GM12874 (cell line): Measurements from ENCODE around the gene HARS2.

Source experiments
- TF ChIP-seq, protein P1 (sequence below): IDR thresholded peaks from 2 replicates; pipeline ENCODE4 v1.5.1; 2011; ENCODE audit warnings: low read depth, mild to moderate bottlenecking, control low read depth, low read length, moderate library complexity; ENCODE audit not compliant: insufficient read depth

Gene HARS2

DNA sequence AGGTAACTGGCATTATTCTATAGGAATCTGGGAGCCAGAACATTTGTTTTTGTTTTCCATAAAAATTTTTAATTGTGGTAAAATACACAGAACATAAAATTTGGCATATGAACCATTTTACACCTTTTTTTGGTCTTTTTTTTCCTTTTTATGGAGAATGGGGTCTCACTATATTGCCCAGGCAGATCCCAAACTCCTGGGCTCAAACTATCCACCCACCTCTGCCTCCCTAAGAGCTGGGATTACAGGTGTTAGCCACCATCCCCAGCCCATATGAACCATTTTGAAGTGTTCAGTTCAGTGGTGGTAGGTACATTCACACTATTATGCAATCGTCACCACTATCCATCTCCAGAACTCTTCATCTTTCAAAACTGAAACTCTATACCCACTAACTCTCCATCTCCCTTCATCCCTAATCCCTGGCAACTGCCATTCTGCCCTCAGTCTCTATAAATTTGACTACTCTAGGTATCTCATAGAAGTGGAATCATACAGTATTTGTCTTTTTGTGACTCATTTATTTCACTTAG, 22.4 kb downstream of the HARS2 start:
- TF ChIP-seq, protein P1, sequence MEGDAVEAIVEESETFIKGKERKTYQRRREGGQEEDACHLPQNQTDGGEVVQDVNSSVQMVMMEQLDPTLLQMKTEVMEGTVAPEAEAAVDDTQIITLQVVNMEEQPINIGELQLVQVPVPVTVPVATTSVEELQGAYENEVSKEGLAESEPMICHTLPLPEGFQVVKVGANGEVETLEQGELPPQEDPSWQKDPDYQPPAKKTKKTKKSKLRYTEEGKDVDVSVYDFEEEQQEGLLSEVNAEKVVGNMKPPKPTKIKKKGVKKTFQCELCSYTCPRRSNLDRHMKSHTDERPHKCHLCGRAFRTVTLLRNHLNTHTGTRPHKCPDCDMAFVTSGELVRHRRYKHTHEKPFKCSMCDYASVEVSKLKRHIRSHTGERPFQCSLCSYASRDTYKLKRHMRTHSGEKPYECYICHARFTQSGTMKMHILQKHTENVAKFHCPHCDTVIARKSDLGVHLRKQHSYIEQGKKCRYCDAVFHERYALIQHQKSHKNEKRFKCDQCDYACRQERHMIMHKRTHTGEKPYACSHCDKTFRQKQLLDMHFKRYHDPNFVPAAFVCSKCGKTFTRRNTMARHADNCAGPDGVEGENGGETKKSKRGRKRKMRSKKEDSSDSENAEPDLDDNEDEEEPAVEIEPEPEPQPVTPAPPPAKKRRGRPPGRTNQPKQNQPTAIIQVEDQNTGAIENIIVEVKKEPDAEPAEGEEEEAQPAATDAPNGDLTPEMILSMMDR = no peak

DNA sequence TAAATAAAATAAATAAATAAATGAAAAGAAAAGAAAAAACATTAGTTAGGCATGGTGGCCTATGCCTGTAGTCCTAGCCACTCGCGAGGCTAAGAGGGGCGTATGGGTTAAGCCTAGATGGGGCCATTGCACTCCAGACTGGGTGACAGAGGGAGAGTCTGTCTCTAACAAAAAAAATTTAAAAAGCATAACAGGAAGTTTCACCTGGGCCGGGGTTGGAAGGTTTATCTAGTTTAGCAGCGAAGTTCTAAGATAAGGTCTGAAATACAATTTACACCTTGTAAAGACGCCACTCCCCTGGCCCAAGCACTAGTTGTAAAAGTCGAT, 27.0 kb downstream of the HARS2 start:
- TF ChIP-seq, protein P1 = no peak

DNA sequence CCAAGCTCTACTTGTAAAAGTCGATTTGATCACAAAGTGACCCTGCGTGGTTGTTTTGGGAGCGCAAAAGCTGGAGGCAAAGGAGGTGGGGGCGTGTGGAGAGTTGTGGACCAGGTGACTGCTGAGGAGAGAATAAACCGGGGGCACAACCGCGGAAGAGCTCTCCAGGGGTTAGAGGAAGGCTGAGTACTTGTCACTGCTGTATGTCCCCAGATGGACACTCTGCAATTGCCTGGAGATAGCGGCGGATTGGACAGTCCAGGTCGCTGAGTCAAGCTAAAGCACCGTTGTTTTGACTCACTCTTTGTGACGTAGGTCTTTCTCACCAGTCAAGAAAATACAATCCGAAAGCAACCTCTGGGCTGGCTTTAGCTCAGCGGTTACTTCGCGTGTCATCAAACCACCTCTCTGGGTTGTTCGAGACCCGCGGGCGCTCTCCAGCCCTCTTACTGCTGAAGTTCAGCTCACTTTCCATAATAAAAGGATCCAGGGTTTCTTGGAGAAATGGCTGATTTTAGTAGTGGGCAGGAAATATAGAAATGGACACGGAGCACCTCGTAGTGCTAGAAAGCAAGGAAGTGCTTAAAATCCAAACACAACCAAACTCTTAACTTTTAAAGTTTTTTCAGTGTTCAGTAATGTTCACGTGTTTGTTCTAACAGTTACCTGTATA, 34.7 kb downstream of the HARS2 start:
- TF ChIP-seq, protein P1 = no peak

- TF ChIP-seq, protein P1 = no peak
Observed at GRCh38 chr5:140733098-140733497, 41.8 kb downstream of the HARS2 start.

DNA sequence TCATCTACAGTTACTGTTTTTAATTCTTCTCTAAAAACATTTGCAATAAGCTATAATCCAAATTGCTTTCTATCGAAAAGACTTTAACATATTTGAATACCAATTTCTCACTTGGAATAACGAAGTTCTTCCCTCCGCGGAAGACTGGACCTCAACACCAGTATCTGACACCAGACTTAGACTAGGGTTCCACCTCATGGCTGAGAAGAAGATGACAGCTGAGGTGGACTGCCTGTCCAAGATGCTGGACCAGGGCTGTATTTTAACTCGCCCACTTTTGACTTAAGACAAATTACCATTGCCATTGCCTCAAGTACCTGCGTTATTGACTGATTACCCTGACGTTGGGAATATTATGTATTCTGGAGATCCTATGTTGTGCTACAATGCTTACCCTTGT, 43.1 kb downstream of the HARS2 start:
- TF ChIP-seq, protein P1 = no peak

DNA sequence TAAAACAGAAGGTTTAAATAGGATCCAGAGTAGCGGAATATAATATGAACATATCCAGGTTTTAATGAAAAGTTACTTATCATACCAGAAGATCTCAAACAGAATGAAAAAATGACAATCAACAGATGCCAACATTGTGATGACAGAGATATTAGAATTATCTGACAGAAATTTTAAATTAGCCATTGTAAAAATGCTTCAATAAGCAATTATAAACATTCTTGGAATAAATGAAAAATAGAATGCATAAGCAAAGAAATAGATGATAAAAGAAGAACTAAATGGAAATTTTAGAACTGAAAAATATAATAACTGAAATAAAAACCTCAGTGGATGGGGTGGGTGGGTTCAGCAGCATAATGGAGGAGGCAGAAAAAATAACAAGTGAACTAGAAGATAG, 46.2 kb downstream of the HARS2 start:
- TF ChIP-seq, protein P1 = no peak

DNA sequence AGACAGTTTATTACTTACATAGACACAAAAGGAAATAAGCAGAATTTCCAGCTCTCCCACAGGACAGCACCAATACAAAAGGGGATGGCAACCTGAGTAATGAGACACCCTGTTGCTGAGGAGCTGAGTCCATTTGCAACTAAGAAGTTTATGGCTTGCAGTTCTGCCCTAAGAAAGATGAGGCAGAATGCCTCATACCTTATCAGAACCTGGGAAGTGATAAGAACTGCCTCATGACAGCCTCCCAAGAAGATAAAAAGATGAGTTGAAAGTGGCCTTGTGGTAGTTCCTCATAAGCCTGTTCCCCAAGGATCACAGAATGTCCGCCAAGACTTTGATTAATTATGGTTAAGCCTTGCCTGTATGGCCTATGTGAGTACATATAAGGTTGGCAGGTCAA, 50.7 kb downstream of the HARS2 start:
- TF ChIP-seq, protein P1 = no peak
